Mesothelial cell of epicardium (in vitro differentiated cells): ENCODE results near the gene FADS1. TPM values are rescaled to one million over a fixed set of nuclear protein-coding genes. Genes with fewer than 3 reads are reported as not detected.
A peak's percentile ranks its signal among the peaks of the same experiment; 100 is the strongest.

Experiments
- DNase-seq, 2 experiments: peaks; one replicate each; pipeline ENCODE4 v3.0.0; 2021; ENCODE audit warnings: low spot score in 2 of 2; ENCODE audit not compliant: unreplicated experiment in 2 of 2
- H3K27ac Mint-ChIP-seq: 2 replicates; pipeline ENCODE4 v1.8.0; 2021; ENCODE audit warnings: mixed read lengths
- H3K27me3 Mint-ChIP-seq: 2 replicates; pipeline ENCODE4 v1.8.0; 2021; ENCODE audit warnings: low read depth, mixed read lengths
- H3K36me3 Mint-ChIP-seq: 2 replicates; pipeline ENCODE4 v1.8.0; 2021; ENCODE audit warnings: mixed read lengths
- H3K4me1 Mint-ChIP-seq: 2 replicates; pipeline ENCODE4 v1.8.0; 2021; ENCODE audit warnings: mixed read lengths
- H3K4me3 Mint-ChIP-seq: 2 replicates; pipeline ENCODE4 v1.8.0; 2021; ENCODE audit warnings: mild to moderate bottlenecking, moderate library complexity, mixed read lengths
- H3K9me3 Mint-ChIP-seq: 2 replicates; pipeline ENCODE4 v1.8.0; 2021; ENCODE audit warnings: mixed read lengths
- CTCF ChIP-seq: fragments of 200-600 bp; sonication (generic); IDR thresholded peaks from one replicate; pipeline ENCODE4 v1.5.0; 2021; ENCODE audit warnings: antibody characterized with exemption; ENCODE audit not compliant: unreplicated experiment
- total RNA-seq: library from RNA; stranded (reverse); gene quantifications from 3 replicates; pipeline ENCODE4 v1.2.1, GENCODE V29; 2021

Gene FADS1
- total RNA-seq, 1 donor from 2014 or later, result 115 TPM

- no peak overlapping the region for H3K27ac Mint-ChIP-seq
- H3K36me3 Mint-ChIP-seq, result peaks cover 35% of the 10 kb centered on the region
- H3K4me1 Mint-ChIP-seq, result peaks cover 2% of the 10 kb centered on the region
- no peaks in the 10 kb centered on the region for H3K27me3 Mint-ChIP-seq
- no peak for DNase-seq
- H3K9me3 Mint-ChIP-seq, result no peaks in the 10 kb centered on the region
- TF ChIP-seq CTCF, result no peak
- H3K4me3 Mint-ChIP-seq, result no peak overlapping the region
These were observed 46.1 kb upstream of the FADS1 start for GRCh38 chr11:61862714-61863547.

- Mint-ChIP-seq H3K27ac (peak overlapping the region; percentile 41), H3K27me3 (no peaks in the 10 kb centered on the region), H3K36me3 (peaks cover 35% of the 10 kb centered on the region), H3K9me3 (no peaks in the 10 kb centered on the region), H3K4me3 (no peak overlapping the region), H3K4me1 (peaks cover 2% of the 10 kb centered on the region)
- DNase-seq, result no peak
- no peak for TF ChIP-seq CTCF
These were observed 44.8 kb upstream of the FADS1 start for GRCh38 chr11:61861634-61862033.

GRCh38 chr11:61860054-61860903, 43.5 kb upstream of the FADS1 start:
- peaks cover 31% of the 10 kb centered on the region for H3K36me3 Mint-ChIP-seq
- no peaks in the 10 kb centered on the region for H3K27me3 Mint-ChIP-seq
- no peaks in the 10 kb centered on the region for H3K4me1 Mint-ChIP-seq
- H3K9me3 Mint-ChIP-seq, result no peaks in the 10 kb centered on the region
- no peak overlapping the region for H3K4me3 Mint-ChIP-seq
- no peak for DNase-seq
- H3K27ac Mint-ChIP-seq, result peak overlapping the region; percentile 34
- TF ChIP-seq CTCF, result no peak

GRCh38 chr11:61855939-61856680, 39.3 kb upstream of the FADS1 start:
- no peak for DNase-seq
- H3K4me3 Mint-ChIP-seq, result no peak overlapping the region
- TF ChIP-seq CTCF, result no peak
- H3K4me1 Mint-ChIP-seq, result no peaks in the 10 kb centered on the region
- H3K9me3 Mint-ChIP-seq, result no peaks in the 10 kb centered on the region
- peak overlapping the region; percentile 25 for H3K27ac Mint-ChIP-seq
- no peaks in the 10 kb centered on the region for H3K27me3 Mint-ChIP-seq
- peaks cover 23% of the 10 kb centered on the region for H3K36me3 Mint-ChIP-seq

- TF ChIP-seq CTCF, result no peak
- Mint-ChIP-seq H3K4me1 (no peaks in the 10 kb centered on the region), H3K9me3 (no peaks in the 10 kb centered on the region), H3K4me3 (no peak overlapping the region), H3K27ac (no peak overlapping the region), H3K36me3 (peaks cover 22% of the 10 kb centered on the region), H3K27me3 (no peaks in the 10 kb centered on the region)
- no peak for DNase-seq
These were observed 38.3 kb upstream of the FADS1 start for GRCh38 chr11:61854966-61855714.
